Spleen (tissue), 11 donors: ENCODE measurements around the gene WWC1. TPM values are rescaled to one million over a fixed set of nuclear protein-coding genes. Genes with fewer than 3 reads are reported as not detected.

ENCODE experiments used
- DNase-seq: peaks from one replicate; pipeline ENCODE4 v3.0.0-alpha.2; 2020
- H3K27ac ChIP-seq, 8 donors: fragments of 200-600 bp; sonication (generic) in 7 of 8; 1 replicate in 4 of 8; 2 replicates in 4 of 8; pipeline versions ENCODE4 v1.5.0 to v1.8.0; 2016 to 2021; ENCODE audit warnings: inconsistent platforms in 4 of 8, mild to moderate bottlenecking in 4 of 8, moderate library complexity in 1 of 8
- H3K27me3 ChIP-seq, 7 donors: fragments of 200-600 bp; sonication (generic) in 6 of 7; replicated peaks in 1 of 7; 1 replicate in 4 of 7; 2 replicates in 3 of 7; pipeline versions ENCODE4 v1.5.0 to v1.8.0; 2016 to 2021; ENCODE audit warnings: inconsistent platforms in 3 of 7, mild to moderate bottlenecking in 1 of 7
- H3K36me3 ChIP-seq, 6 donors: fragments of 200-600 bp; sonication (generic) in 5 of 6; 1 replicate in 4 of 6; 2 replicates in 2 of 6; pipeline versions ENCODE4 v1.5.0 to v1.8.0; 2016 to 2021; ENCODE audit warnings: inconsistent platforms in 2 of 6
- H3K4me1 ChIP-seq, 6 donors: fragments of 200-600 bp; sonication (generic) in 5 of 6; 1 replicate in 3 of 6; 2 replicates in 3 of 6; pipeline versions ENCODE4 v1.5.0 to v1.8.0; 2016 to 2021; ENCODE audit warnings: inconsistent platforms in 3 of 6
- H3K4me3 ChIP-seq, 8 donors: fragments of 200-600 bp; sonication (generic) in 7 of 8; 1 replicate in 4 of 8; 2 replicates in 4 of 8; pipeline versions ENCODE4 v1.5.0 to v1.8.0; 2016 to 2021; ENCODE audit warnings: inconsistent platforms in 4 of 8, mild to moderate bottlenecking in 4 of 8, moderate library complexity in 2 of 8
- H3K9me3 ChIP-seq, 8 donors: fragments of 200-600 bp; sonication (generic) in 7 of 8; 1 replicate in 4 of 8; 2 replicates in 4 of 8; pipeline versions ENCODE4 v1.5.0 to v1.8.0; 2016 to 2021; ENCODE audit warnings: inconsistent platforms in 4 of 8
- POLR2A ChIP-seq, 3 donors: fragments of 450-650 bp; IDR thresholded peaks; one replicate each; pipeline ENCODE4 v1.5.1; 2017; ENCODE audit warnings: antibody characterized with exemption in 3 of 3, mild to moderate bottlenecking in 1 of 3
- POLR2AphosphoS5 ChIP-seq, 3 donors: sonication (generic); formaldehyde crosslinking; IDR thresholded peaks; one replicate each; pipeline ENCODE4 v1.5.1; 2017; ENCODE audit warnings: antibody characterized with exemption in 3 of 3
- whole genome bisulfite sequencing, 5 donors: extraction: QIAGEN DNeasy Blood & Tissue Kit in 3 of 5; methylation state at CpG; one replicate each; pipeline versions ENCODE4 v1.1.5 to v1.1.7; 2013 to 2018; 5-methylcytosine and 5-hydroxymethylcytosine counted together
- intact Hi-C: fragments of 100-400 bp; cut with DNase I; formaldehyde crosslinking; loops from one replicate; pipeline ENCODE4 v1.15.0; 2023; ENCODE audit warnings: low total_unique reads
- polyA plus RNA-seq, 3 donors: library from polyadenylated mRNA; stranded (reverse); fragments of 200-250 nt; gene quantifications; one replicate each; pipeline ENCODE4 v1.2.1, GENCODE V29; 2013
- total RNA-seq, 7 donors: library from RNA; depleted of rRNA in 3 of 7; stranded (reverse); fragments of >200 nt in 3 of 7; fragmentation: NEBNext Ultra II Directional in 4 of 7; extraction: Animal tissue kit (Norgen Biotek cat#: 25700) in 4 of 7; gene quantifications; one replicate each; pipeline versions ENCODE4 v1.1.0 to v1.2.1, GENCODE V29; 2016 to 2021
- TF ChIP-seq, protein P1 (sequence below), 11 experiments: fragments of 200-600 bp in 7 of 11; fragments of 450-650 bp in 4 of 11; sonication (generic) in 4 of 11; IDR thresholded peaks in 8 of 11; conservative IDR thresholded peaks in 3 of 11; 1 replicate in 7 of 11; 2 replicates in 4 of 11; pipeline versions ENCODE4 v1.4.0 to v1.8.0; 2016 to 2021; ENCODE audit warnings: antibody characterized with exemption in 11 of 11, inconsistent platforms in 4 of 11, mild to moderate bottlenecking in 1 of 11
- donor health status: healthy with polysubstance abuse.
- donor health status: DM: no; HTN: no; CAD: no; lungs with moderate emphysema.
- donor health status: DM: no; HTN: no; CAD: no.
- donor health status: Bipolar disorder and iron deficiency.
- donor health status: healthy.
- donor health status: DM: no; HTN: no; CAD: no.
- donor health status: DM: yes; HTN: yes; CAD: no.

The WWC1 gene
- total and polyA plus RNA-seq, 10 donors = 0.60 to 5.4 (median 1.3) TPM

DNA sequence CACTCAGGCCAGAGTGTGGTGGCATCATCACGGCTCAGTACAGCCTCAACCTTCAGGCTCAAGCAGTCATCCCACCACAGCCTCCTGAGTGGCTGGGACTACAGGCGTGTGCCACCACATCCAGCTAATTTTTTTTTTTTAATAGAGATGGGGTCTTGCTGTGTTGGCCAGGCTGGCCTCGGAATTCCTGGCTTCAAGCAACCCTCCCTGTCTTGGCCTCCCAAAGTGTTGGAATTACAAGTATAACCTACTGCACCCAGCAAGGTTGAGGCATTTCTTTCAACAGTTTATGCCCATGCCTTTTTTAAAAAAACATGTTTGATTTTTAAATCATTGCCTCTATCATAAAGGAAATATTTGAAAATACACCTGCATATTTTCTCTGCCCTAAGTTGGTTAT lies 197.6 kb downstream of the WWC1 start:
- no peaks in the 10 kb centered on the region for H3K9me3 ChIP-seq
- WGBS, 5 donors = 93 to 98% (median 95%) methylated on average over 3 of the region's 3 CpGs
- peaks cover 9 to 48% (median 18%) of the 10 kb centered on the region in 6 donors for H3K4me1 ChIP-seq
- no peak overlapping the region for H3K4me3 ChIP-seq
- DNase-seq = no peak
- H3K27ac ChIP-seq = no peak overlapping the region
- H3K36me3 ChIP-seq = peaks cover 7 to 63% (median 60%) of the 10 kb centered on the region in 6 donors
- intact Hi-C loops = no loop called here
- TF ChIP-seq POLR2AphosphoS5 (IDR thresholded peaks at IDR 0.05) (no peak), POLR2A (IDR thresholded peaks at IDR 0.05) (no peak)
- TF ChIP-seq, protein P1, sequence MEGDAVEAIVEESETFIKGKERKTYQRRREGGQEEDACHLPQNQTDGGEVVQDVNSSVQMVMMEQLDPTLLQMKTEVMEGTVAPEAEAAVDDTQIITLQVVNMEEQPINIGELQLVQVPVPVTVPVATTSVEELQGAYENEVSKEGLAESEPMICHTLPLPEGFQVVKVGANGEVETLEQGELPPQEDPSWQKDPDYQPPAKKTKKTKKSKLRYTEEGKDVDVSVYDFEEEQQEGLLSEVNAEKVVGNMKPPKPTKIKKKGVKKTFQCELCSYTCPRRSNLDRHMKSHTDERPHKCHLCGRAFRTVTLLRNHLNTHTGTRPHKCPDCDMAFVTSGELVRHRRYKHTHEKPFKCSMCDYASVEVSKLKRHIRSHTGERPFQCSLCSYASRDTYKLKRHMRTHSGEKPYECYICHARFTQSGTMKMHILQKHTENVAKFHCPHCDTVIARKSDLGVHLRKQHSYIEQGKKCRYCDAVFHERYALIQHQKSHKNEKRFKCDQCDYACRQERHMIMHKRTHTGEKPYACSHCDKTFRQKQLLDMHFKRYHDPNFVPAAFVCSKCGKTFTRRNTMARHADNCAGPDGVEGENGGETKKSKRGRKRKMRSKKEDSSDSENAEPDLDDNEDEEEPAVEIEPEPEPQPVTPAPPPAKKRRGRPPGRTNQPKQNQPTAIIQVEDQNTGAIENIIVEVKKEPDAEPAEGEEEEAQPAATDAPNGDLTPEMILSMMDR (IDR thresholded peaks at IDR 0.05 in 8 of 11, conservative IDR thresholded peaks at IDR 0.05 in 3 of 11) = no peak
- no peaks in the 10 kb centered on the region for H3K27me3 ChIP-seq

DNA sequence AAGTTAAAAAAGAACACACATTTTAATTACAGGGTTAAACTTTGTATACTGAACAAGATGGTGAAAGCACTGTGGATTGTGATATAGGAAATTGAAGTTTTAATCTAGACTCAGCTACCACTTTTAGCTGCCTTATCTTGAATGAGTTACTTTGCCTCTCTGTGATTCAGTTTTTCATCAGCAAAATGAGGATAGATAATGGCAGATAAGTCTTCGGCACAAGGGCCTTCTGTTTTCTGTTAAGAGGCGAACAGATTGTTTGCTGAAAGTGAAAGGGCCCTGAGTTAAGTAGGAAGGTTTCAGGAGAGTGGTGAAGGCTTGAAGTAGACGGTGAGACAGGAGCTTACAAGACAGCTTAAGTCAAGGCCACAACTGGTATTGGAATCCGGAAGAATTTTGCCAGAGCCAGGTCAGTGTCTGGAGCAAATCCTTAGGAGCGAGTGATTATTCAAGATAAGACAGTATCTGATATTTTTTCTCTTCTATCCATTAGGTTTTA lies 202.7 kb downstream of the WWC1 start:
- intact Hi-C loops = loop anchor here (10.0 kb wide), 1 partner anchor 71 kb away; no protein-coding TSS in a partner anchor
- peaks cover 0 to 21% (median 0%) of the 10 kb centered on the region in 6 donors for H3K4me1 ChIP-seq
- WGBS, 5 donors = 90 to 98% (median 95%) methylated on average over 5 of the region's 5 CpGs
- no peak overlapping the region for H3K4me3 ChIP-seq
- no peaks in the 10 kb centered on the region for H3K27me3 ChIP-seq
- TF ChIP-seq POLR2A (IDR thresholded peaks at IDR 0.05) (no peak), POLR2AphosphoS5 (IDR thresholded peaks at IDR 0.05) (no peak)
- TF ChIP-seq, protein P1 (IDR thresholded peaks at IDR 0.05 in 8 of 11, conservative IDR thresholded peaks at IDR 0.05 in 3 of 11) = no peak
- H3K27ac ChIP-seq = no peak overlapping the region
- peaks cover 11 to 100% (median 98%) of the 10 kb centered on the region in 6 donors for H3K36me3 ChIP-seq
- no peaks in the 10 kb centered on the region for H3K9me3 ChIP-seq
- DNase-seq = no peak

DNA sequence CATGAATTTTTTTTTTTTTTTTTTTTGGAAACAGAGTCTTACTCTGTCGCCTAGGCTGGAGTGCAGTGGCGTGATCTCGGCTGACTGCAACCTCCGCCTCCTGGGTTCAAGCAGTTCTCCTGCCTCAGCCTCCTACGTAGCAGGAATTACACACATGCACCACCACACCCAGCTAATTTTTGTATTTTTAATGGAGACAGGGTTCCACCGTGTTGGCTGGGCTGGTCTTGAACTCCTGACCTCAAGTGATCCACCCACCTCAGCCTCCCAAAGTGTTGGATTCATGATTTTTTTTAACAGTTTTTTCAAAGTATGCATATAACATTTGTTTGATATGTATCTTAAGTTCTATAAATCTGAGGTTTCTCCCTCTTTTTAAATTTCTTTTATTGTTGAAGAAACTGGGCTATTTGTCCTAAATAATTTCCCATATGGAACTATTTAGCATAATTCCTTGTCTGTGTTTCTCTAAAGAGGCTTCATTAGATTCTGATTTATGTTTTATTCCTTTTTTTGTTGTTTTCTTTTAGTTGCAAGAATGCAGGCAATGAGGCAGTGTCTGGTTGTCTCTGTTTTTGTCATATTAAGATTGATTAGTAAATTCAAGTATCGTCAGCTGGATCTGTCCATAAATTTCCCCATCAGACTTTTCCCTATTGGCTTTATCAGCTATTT lies 211.3 kb downstream of the WWC1 start:
- Histone ChIP-seq H3K27me3 (no peaks in the 10 kb centered on the region), H3K4me1 (no peaks in the 10 kb centered on the region), H3K9me3 (no peaks in the 10 kb centered on the region), H3K4me3 (no peak overlapping the region), H3K36me3 (peaks cover 0 to 100% (median 80%) of the 10 kb centered on the region in 6 donors), H3K27ac (no peak overlapping the region)
- TF ChIP-seq POLR2AphosphoS5 (IDR thresholded peaks at IDR 0.05) (no peak), POLR2A (IDR thresholded peaks at IDR 0.05) (no peak)
- TF ChIP-seq, protein P1 (IDR thresholded peaks at IDR 0.05 in 8 of 11, conservative IDR thresholded peaks at IDR 0.05 in 3 of 11) = no peak
- WGBS, 5 donors = 88 to 94% (median 90%) methylated on average over 7 of the region's 7 CpGs
- DNase-seq = no peak
- intact Hi-C loops = no loop called here

DNA sequence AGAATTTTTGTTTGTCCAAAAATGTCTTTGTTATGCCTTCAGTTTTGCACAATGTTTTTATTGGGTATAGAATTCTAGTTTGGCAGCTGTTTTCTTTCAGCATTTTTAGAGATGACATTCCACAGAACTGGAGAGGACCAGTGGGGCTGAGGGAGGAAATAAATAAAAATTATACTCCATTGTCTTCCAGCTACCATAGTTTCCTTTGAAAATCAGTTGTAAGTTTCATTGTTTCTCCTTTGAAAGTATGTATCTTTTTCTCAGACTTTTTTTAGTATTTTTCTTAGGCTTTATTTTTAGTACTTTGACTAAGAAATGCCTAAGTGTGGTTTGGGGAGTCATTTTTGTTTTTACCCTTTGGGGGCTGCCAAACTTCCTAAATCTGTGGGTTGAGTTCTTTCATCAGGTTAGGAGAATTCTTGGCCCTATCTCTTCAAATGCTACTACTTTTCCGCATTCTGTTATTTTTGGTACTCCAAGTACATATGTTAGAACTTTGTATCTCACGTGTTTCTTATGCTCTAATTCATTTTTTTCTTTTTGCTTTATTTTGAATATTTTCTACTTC lies 222.5 kb downstream of the WWC1 start:
- no peak for TF ChIP-seq POLR2A (IDR thresholded peaks at IDR 0.05)
- TF ChIP-seq POLR2AphosphoS5 (IDR thresholded peaks at IDR 0.05) = no peak
- TF ChIP-seq, protein P1 (IDR thresholded peaks at IDR 0.05 in 8 of 11, conservative IDR thresholded peaks at IDR 0.05 in 3 of 11) = no peak
- WGBS, 5 donors = 96 to 100% (median 99%) methylated on average over 2 of the region's 2 CpGs
- Histone ChIP-seq H3K27me3 (no peaks in the 10 kb centered on the region), H3K9me3 (peaks cover 5 to 21% (median 15%) of the 10 kb centered on the region in 8 donors), H3K4me3 (no peak overlapping the region), H3K36me3 (peaks cover 17 to 100% (median 97%) of the 10 kb centered on the region in 6 donors), H3K27ac (no peak overlapping the region), H3K4me1 (no peaks in the 10 kb centered on the region)
- intact Hi-C loops = no loop called here
- DNase-seq = no peak
